Endodermal cell (in vitro differentiated cells): ENCODE results near the gene MTIF2. TPM values are rescaled to one million over a fixed set of nuclear protein-coding genes. Genes with fewer than 3 reads are reported as not detected.

ENCODE experiments used
- DNase-seq: peaks from one replicate; pipeline ENCODE4 v3.0.0-alpha.2; 2017
- H3K27ac ChIP-seq: 2 replicates; pipeline ENCODE4 v1.5.1; 2013; ENCODE audit warnings: mild to moderate bottlenecking, low read depth, low read length, moderate library complexity
- H3K27me3 ChIP-seq: 2 replicates; pipeline ENCODE4 v1.6.1; 2013; ENCODE audit warnings: mild to moderate bottlenecking, low read length, moderate library complexity; ENCODE audit not compliant: insufficient read depth, control insufficient read depth, poor library complexity, severe bottlenecking
- H3K36me3 ChIP-seq: 2 replicates; pipeline ENCODE4 v1.7.0; 2013; ENCODE audit warnings: mild to moderate bottlenecking, low read length, moderate library complexity; ENCODE audit not compliant: control insufficient read depth, insufficient read depth
- H3K4me1 ChIP-seq: one replicate; pipeline ENCODE4 v1.7.0; 2013; ENCODE audit warnings: low read length; ENCODE audit not compliant: control insufficient read depth, insufficient read depth
- H3K4me3 ChIP-seq: 2 replicates; pipeline ENCODE4 v1.5.1; 2013; ENCODE audit warnings: mild to moderate bottlenecking, low read length, moderate library complexity
- H3K9ac ChIP-seq: 2 replicates; pipeline ENCODE4 v1.6.1; 2013; ENCODE audit warnings: mild to moderate bottlenecking, low read length, moderate library complexity; ENCODE audit not compliant: poor library complexity, severe bottlenecking; ENCODE audit errors: extremely low read depth
- H3K9me3 ChIP-seq: 2 replicates; pipeline ENCODE4 v1.6.1; 2013; ENCODE audit warnings: mild to moderate bottlenecking, low read length, moderate library complexity; ENCODE audit not compliant: control insufficient read depth
- H3K27ac Mint-ChIP-seq: 2 replicates; pipeline ENCODE4 v1.8.0; 2020; ENCODE audit warnings: mixed read lengths
- H3K27me3 Mint-ChIP-seq: 2 replicates; pipeline ENCODE4 v1.8.0; 2021; ENCODE audit warnings: mild to moderate bottlenecking, mixed read lengths; ENCODE audit not compliant: insufficient read depth
- H3K36me3 Mint-ChIP-seq: 2 replicates; pipeline ENCODE4 v1.8.0; 2020; ENCODE audit warnings: low read depth, mixed read lengths
- H3K4me1 Mint-ChIP-seq: 2 replicates; pipeline ENCODE4 v1.8.0; 2020; ENCODE audit warnings: mixed read lengths
- H3K4me3 Mint-ChIP-seq: 2 replicates; pipeline ENCODE4 v1.8.0; 2020; ENCODE audit warnings: mild to moderate bottlenecking, moderate library complexity, mixed read lengths
- H3K9me3 Mint-ChIP-seq: 2 replicates; pipeline ENCODE4 v1.8.0; 2020; ENCODE audit warnings: mild to moderate bottlenecking, mixed read lengths
- CTCF ChIP-seq: fragments of 200-600 bp; sonication (generic); conservative IDR thresholded peaks from 2 replicates; pipeline ENCODE4 v1.5.0; 2021; ENCODE audit warnings: antibody characterized with exemption, mild to moderate bottlenecking
- WGBS, 2 experiments: methylation state at CpG; one replicate each; pipeline versions ENCODE4 v1.1.5 to v1.1.7; 2013; ENCODE audit warnings: missing lambda C conversion rate in 2 of 2, mixed read lengths in 1 of 2; ENCODE audit not compliant: insufficient coverage in 1 of 2, insufficient read length in 1 of 2; 5-methylcytosine and 5-hydroxymethylcytosine counted together
- total RNA-seq, 2 donors: library from RNA; stranded (reverse); fragmentation: NEBNext Ultra II Directional in 1 of 2; extraction: Animal tissue kit (Norgen Biotek cat#: 25700) in 1 of 2; gene quantifications; 2 replicates in 1 of 2; 3 replicates in 1 of 2; pipeline ENCODE4 v1.2.1, GENCODE V29; 2021

Gene MTIF2
- total RNA-seq, 2 donors from 2014 or later, result 30.7 to 35.3 TPM

DNA sequence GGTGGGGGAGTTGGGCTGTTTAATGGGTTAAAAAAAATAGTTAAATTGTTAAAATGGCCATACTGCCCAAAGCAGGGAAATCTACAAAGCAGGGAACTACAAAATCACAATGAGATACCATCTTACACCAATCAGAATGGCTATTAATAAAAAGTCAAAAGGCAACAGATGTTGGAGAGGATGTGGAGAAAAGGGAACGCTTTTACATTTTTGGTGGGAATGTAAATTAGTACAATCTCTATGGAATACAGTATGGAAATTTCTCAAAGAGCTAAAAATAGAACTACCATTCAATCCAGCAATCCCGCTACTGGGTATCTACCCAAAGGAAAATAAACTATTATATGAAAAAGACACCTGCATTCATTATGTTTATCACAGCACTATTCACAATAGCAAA, 64.1 kb downstream of the MTIF2 start:
- no peak overlapping the region for H3K4me3 Mint-ChIP-seq
- Histone ChIP-seq H3K36me3 (peaks cover 41% of the 10 kb centered on the region), H3K27ac (no peak overlapping the region), H3K4me1 (no peaks in the 10 kb centered on the region), H3K27me3 (no peaks in the 10 kb centered on the region), H3K9ac (no peak overlapping the region), H3K4me3 (no peak overlapping the region), H3K9me3 (peaks cover 26% of the 10 kb centered on the region)
- 89 to 100% methylated on average over 1 to 2 of the region's 2 CpGs for WGBS, 2 experiments
- no peak overlapping the region for H3K27ac Mint-ChIP-seq
- no peak for DNase-seq
- peaks cover 38% of the 10 kb centered on the region for H3K9me3 Mint-ChIP-seq
- H3K36me3 Mint-ChIP-seq, result peaks cover 48% of the 10 kb centered on the region
- no peaks in the 10 kb centered on the region for H3K4me1 Mint-ChIP-seq
- H3K27me3 Mint-ChIP-seq, result no peaks in the 10 kb centered on the region
- no peak for TF ChIP-seq CTCF

DNA sequence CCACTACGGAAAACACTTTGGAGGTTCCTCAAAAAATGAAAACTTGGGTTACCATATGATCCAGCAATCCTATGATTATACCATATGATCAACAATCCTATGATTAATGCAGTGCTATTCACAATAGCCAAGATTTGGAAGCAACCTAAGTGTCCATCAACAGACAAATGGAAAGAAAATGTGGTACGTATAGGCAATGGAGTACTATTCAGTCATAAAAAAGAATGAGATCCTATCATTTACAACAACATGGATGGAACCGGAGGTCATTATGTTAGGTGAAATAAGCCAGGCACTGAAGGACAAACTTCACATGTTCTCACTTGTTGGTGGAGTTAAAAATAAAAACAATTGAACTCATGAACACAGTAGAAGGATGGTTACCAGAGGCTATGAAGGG, 64.5 kb downstream of the MTIF2 start:
- no peak for TF ChIP-seq CTCF

GRCh38 chr2:55200416-55200815, 68.6 kb downstream of the MTIF2 start:
- no peaks in the 10 kb centered on the region for H3K4me1 Mint-ChIP-seq
- no peak for TF ChIP-seq CTCF
- peaks cover 38% of the 10 kb centered on the region for H3K9me3 Mint-ChIP-seq
- no peak for DNase-seq
- Histone ChIP-seq H3K4me3 (no peak overlapping the region), H3K36me3 (peaks cover 56% of the 10 kb centered on the region), H3K9ac (no peak overlapping the region), H3K4me1 (no peaks in the 10 kb centered on the region), H3K9me3 (peaks cover 26% of the 10 kb centered on the region), H3K27ac (no peak overlapping the region), H3K27me3 (no peaks in the 10 kb centered on the region)
- WGBS, 2 experiments, result 60 to 95% methylated on average over 1 of the region's 1 CpG
- H3K36me3 Mint-ChIP-seq, result peaks cover 69% of the 10 kb centered on the region
- no peak overlapping the region for H3K4me3 Mint-ChIP-seq
- H3K27ac Mint-ChIP-seq, result no peak overlapping the region
- no peaks in the 10 kb centered on the region for H3K27me3 Mint-ChIP-seq

More for the DNA sequence above, 64.5 kb downstream of the MTIF2 start:
- Histone ChIP-seq H3K36me3 (peaks cover 41% of the 10 kb centered on the region), H3K27me3 (no peaks in the 10 kb centered on the region), H3K27ac (no peak overlapping the region), H3K9me3 (peaks cover 26% of the 10 kb centered on the region), H3K9ac (no peak overlapping the region), H3K4me1 (no peaks in the 10 kb centered on the region), H3K4me3 (no peak overlapping the region)
- no peak overlapping the region for H3K4me3 Mint-ChIP-seq
- no peaks in the 10 kb centered on the region for H3K27me3 Mint-ChIP-seq
- no peak for DNase-seq
- no peaks in the 10 kb centered on the region for H3K4me1 Mint-ChIP-seq
- peaks cover 38% of the 10 kb centered on the region for H3K9me3 Mint-ChIP-seq
- WGBS, 2 experiments, result 100% methylated on average over 3 of the region's 3 CpGs
- H3K36me3 Mint-ChIP-seq, result peaks cover 51% of the 10 kb centered on the region
- no peak overlapping the region for H3K27ac Mint-ChIP-seq
